Heart right ventricle (tissue), 16 donors: ENCODE results near the gene RAPGEF2. TPM values are rescaled to one million over a fixed set of nuclear protein-coding genes. Genes with fewer than 3 reads are reported as not detected.

Source experiments
- ATAC-seq, 8 donors: fragments of 200-7000 bp; cut with Tn5 transposase; one replicate each; pipeline ENCODE4 v1.9.1; 2020; ENCODE audit warnings: mild to moderate bottlenecking in 8 of 8, moderate library complexity in 8 of 8, moderate number of reproducible peaks in 1 of 8
- DNase-seq, 2 donors: peaks; one replicate each; pipeline ENCODE4 v3.0.0-alpha.2; 2020
- H3K27ac ChIP-seq, 10 donors: fragments of 200-600 bp; sonication (generic) in 2 of 10; one replicate each; pipeline versions ENCODE4 v1.5.0 to v1.8.0; 2020 to 2022; ENCODE audit warnings: mild to moderate bottlenecking in 3 of 10
- H3K27me3 ChIP-seq, 7 donors: fragments of 200-600 bp; one replicate each; pipeline ENCODE4 v1.8.0; 2021 to 2022; ENCODE audit warnings: mild to moderate bottlenecking in 2 of 7
- H3K36me3 ChIP-seq, 9 donors: fragments of 200-600 bp; sonication (generic) in 1 of 9; one replicate each; pipeline versions ENCODE4 v1.5.0 to v1.8.0; 2020 to 2022; ENCODE audit warnings: mild to moderate bottlenecking in 2 of 9
- H3K4me1 ChIP-seq, 9 donors: fragments of 200-600 bp; sonication (generic) in 1 of 9; one replicate each; pipeline versions ENCODE4 v1.5.0 to v1.8.0; 2020 to 2022; ENCODE audit warnings: mild to moderate bottlenecking in 4 of 9
- H3K4me3 ChIP-seq, 10 donors: fragments of 200-600 bp; sonication (generic) in 2 of 10; one replicate each; pipeline versions ENCODE4 v1.5.0 to v1.8.0; 2020 to 2022; ENCODE audit warnings: mild to moderate bottlenecking in 7 of 10, moderate library complexity in 2 of 10
- H3K9me3 ChIP-seq, 11 donors: fragments of 200-600 bp in 10 of 11; sonication (generic) in 2 of 11; one replicate each; pipeline versions ENCODE4 v1.5.0 to v1.8.0; 2013 to 2022; ENCODE audit warnings: mild to moderate bottlenecking in 2 of 11, control low read depth in 1 of 11, moderate library complexity in 1 of 11
- WGBS, 2 donors: extraction: QIAGEN DNeasy Blood & Tissue Kit; methylation state at CpG; one replicate each; pipeline ENCODE4 v1.1.7; 2013; ENCODE audit warnings: inconsistent platforms in 1 of 2; 5-methylcytosine and 5-hydroxymethylcytosine counted together
- intact Hi-C, 10 donors: fragments of 100-400 bp; cut with DNase I; formaldehyde crosslinking; loops; one replicate each; pipeline versions ENCODE4 v1.11.1 to v1.14.2; 2022
- polyA plus RNA-seq, 2 donors: library from polyadenylated mRNA; stranded (reverse); fragments of 200-250 nt; gene quantifications; one replicate each; pipeline ENCODE4 v1.2.3, GENCODE V29; 2013
- total RNA-seq, 10 donors: library from RNA; stranded (reverse); fragmentation: NEBNext Ultra II Directional in 3 of 10; extraction: Animal tissue kit (Norgen Biotek cat#: 25700) in 3 of 10; gene quantifications; one replicate each; pipeline versions ENCODE4 v1.2.1 to v1.2.4, GENCODE V29; 2021 to 2023
- TF ChIP-seq, protein P1 (sequence below), 9 donors: fragments of 200-600 bp; sonication (generic) in 2 of 9; IDR thresholded peaks; one replicate each; pipeline versions ENCODE4 v1.5.0 to v1.8.0; 2021 to 2022; ENCODE audit warnings: antibody characterized with exemption in 9 of 9, mild to moderate bottlenecking in 5 of 9, moderate library complexity in 1 of 9
- donor health status: Arrhythmogenic right ventricular cardiomyopathy.
- donor health status: ischemic (EF 13 %, LVEDD 7.1; RV severe dilation, severe dysfunction).
- donor health status: healthy with polysubstance abuse.
- donor health status: DM: no; HTN: yes; CAD: no.
- donor health status: DM: no; HTN: no; CAD: no.
- donor health status: ischemic (EF 25% LVEDD 6.9; RV normal size, moderate dysfunction).
- donor health status: ischemic (EF 25% LVEDD 5.7; RV mildly dilated, moderate dysfunction).
- donor health status: healthy.
- donor health status: DM: yes; HTN: yes; CAD: no.
- donor health status: Ischemic cardiomyopathy.
- donor health status: ischemic (EF 35%, LVEDD 5.7; RV mildly dilated, moderate dysfunction).
- donor health status: nonischemic (EF 11% LVEDD 7.7; RV severe dilation, severe dysfunction).
- donor health status: DM: yes; HTN: yes; CAD: no.
- donor health status: PGD.
- donor health status: ischemic (EF 29% LVEDD 5.4; RV normal size, mild dysfunction).
- donor health status: nonischemic (EF 23%, LVEDD 6.1; RV moderate dilation, normal function).

The RAPGEF2 gene
- total and polyA plus RNA-seq, 12 donors = 9.2 to 68.8 (median 53.7) TPM

- no peak for ATAC-seq
- peaks cover 0 to 19% (median 0%) of the 10 kb centered on the region in 11 donors for H3K9me3 ChIP-seq
- H3K27ac ChIP-seq = peak overlapping the region in 1 of 10 donors; percentile 5
- H3K4me1 ChIP-seq = peaks cover 0 to 24% (median 0%) of the 10 kb centered on the region in 9 donors
- H3K4me3 ChIP-seq = no peak overlapping the region
- intact Hi-C loops = no loop called here
- TF ChIP-seq, protein P1, sequence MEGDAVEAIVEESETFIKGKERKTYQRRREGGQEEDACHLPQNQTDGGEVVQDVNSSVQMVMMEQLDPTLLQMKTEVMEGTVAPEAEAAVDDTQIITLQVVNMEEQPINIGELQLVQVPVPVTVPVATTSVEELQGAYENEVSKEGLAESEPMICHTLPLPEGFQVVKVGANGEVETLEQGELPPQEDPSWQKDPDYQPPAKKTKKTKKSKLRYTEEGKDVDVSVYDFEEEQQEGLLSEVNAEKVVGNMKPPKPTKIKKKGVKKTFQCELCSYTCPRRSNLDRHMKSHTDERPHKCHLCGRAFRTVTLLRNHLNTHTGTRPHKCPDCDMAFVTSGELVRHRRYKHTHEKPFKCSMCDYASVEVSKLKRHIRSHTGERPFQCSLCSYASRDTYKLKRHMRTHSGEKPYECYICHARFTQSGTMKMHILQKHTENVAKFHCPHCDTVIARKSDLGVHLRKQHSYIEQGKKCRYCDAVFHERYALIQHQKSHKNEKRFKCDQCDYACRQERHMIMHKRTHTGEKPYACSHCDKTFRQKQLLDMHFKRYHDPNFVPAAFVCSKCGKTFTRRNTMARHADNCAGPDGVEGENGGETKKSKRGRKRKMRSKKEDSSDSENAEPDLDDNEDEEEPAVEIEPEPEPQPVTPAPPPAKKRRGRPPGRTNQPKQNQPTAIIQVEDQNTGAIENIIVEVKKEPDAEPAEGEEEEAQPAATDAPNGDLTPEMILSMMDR (IDR thresholded peaks at IDR 0.05) = peak in 5 of 9 donors; percentile 23 to 54 (median 29)
- no peaks in the 10 kb centered on the region for H3K27me3 ChIP-seq
- no peak for DNase-seq
- H3K36me3 ChIP-seq = no peaks in the 10 kb centered on the region
Measured at GRCh38 chr4:159384632-159385031, 281.8 kb downstream of the RAPGEF2 start.

GRCh38 chr4:159386620-159387019, 283.7 kb downstream of the RAPGEF2 start:
- DNase-seq (no peak), ATAC-seq (no peak)
- Histone ChIP-seq H3K36me3 (no peaks in the 10 kb centered on the region), H3K27ac (no peak overlapping the region), H3K27me3 (no peaks in the 10 kb centered on the region), H3K4me1 (peaks cover 0 to 24% (median 4%) of the 10 kb centered on the region in 9 donors), H3K9me3 (peaks cover 0 to 19% (median 0%) of the 10 kb centered on the region in 11 donors), H3K4me3 (no peak overlapping the region)
- WGBS, 2 donors = 98 to 99% methylated on average over 1 of the region's 1 CpG
- TF ChIP-seq, protein P1 (IDR thresholded peaks at IDR 0.05) = no peak
- intact Hi-C loops = no loop called here

GRCh38 chr4:159389756-159390155, 286.9 kb downstream of the RAPGEF2 start:
- peaks cover 0 to 15% (median 0%) of the 10 kb centered on the region in 9 donors for H3K4me1 ChIP-seq
- intact Hi-C loops = no loop called here
- ATAC-seq = no peak
- no peaks in the 10 kb centered on the region for H3K36me3 ChIP-seq
- 96% methylated on average over 22 to 23 of the region's 23 CpGs for whole genome bisulfite sequencing, 2 donors
- H3K9me3 ChIP-seq = peaks cover 0 to 19% (median 0%) of the 10 kb centered on the region in 11 donors
- TF ChIP-seq, protein P1 (IDR thresholded peaks at IDR 0.05) = no peak
- no peaks in the 10 kb centered on the region for H3K27me3 ChIP-seq
- DNase-seq = no peak
- H3K4me3 ChIP-seq = no peak overlapping the region
- H3K27ac ChIP-seq = no peak overlapping the region

DNA sequence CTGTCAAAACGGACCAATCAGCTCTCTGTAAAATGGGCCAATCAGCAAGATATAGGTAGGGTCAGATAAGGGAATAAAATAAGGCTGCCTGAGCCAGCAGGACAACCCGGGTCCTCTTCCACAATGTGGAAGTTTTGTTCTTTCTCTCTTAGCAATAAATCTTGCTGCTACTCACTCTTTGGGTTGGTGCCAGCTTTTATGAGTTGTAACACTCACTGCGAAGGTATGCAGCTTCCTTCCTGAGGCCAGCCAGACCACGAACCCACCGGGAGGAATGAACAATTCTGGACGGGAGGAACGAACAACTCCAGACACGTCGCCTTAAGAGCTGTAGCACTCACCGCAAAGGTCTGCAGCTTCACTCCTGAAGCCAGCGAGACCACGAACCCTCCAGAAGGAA, 287.8 kb downstream of the RAPGEF2 start:
- TF ChIP-seq, protein P1 (IDR thresholded peaks at IDR 0.05) = no peak
- Histone ChIP-seq H3K9me3 (peaks cover 0 to 19% (median 0%) of the 10 kb centered on the region in 11 donors), H3K4me1 (peaks cover 0 to 13% (median 0%) of the 10 kb centered on the region in 9 donors), H3K27ac (no peak overlapping the region), H3K27me3 (no peaks in the 10 kb centered on the region), H3K4me3 (no peak overlapping the region), H3K36me3 (no peaks in the 10 kb centered on the region)
- DNase-seq (no peak), ATAC-seq (peak in 1 of 8 donors; percentile 47)
- intact Hi-C loops = no loop called here
- 41 to 44% methylated on average over 12 of the region's 12 CpGs for WGBS, 2 donors
